Raji (cell line): ENCODE data around the gene ACP5.
A peak's percentile ranks its signal among the peaks of the same experiment; 100 is the strongest.

ENCODE experiments used
- POLR2A ChIP-seq: IDR thresholded peaks from 2 replicates; pipeline ENCODE4 v1.6.1; 2011; ENCODE audit warnings: low read depth, low read length, control low read depth; ENCODE audit not compliant: insufficient read depth

ACP5 gene

DNA sequence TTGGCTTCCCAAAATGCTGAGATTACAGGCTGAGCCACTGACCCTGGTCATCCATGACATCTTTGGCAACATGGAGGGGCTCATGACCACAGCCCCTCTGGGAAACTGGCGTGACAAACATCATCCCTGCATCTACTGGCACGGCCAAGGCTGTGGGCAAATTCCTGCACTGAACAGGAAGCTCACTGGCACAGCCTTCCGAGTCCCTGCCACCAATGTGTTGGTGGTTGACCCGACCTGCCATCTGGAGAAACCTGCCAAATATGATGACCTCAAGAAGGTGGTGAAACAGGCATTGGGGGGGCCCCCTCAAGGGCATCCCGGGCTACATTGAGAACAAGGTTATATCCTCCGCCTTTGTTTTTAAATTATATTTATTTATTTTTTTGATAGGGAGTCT is 8.9 kb upstream of the ACP5 start:
- TF ChIP-seq POLR2A = no peak

DNA sequence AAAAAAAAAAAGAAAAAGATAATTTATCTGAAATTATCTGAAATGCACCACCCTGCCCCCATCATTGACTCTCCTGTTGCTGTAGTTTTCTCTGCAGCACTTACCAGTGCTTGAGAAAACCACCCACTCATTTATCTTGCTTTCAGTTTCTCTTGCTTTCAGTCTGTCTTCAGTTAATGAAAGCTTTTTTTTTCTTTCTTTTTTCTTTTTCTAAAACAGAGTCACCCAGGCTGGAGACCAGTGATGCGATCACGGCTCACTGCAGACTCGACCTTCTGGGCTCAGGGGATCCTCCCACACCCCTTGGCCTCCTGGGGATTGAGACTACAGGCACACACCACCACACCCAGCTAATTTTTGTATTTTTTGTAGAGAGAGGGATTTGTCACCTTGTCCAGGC is 4.3 kb upstream of the ACP5 start:
- TF ChIP-seq POLR2A = 0 out of 2 replicates have a peak, but pooled peaks have one; percentile 26

DNA sequence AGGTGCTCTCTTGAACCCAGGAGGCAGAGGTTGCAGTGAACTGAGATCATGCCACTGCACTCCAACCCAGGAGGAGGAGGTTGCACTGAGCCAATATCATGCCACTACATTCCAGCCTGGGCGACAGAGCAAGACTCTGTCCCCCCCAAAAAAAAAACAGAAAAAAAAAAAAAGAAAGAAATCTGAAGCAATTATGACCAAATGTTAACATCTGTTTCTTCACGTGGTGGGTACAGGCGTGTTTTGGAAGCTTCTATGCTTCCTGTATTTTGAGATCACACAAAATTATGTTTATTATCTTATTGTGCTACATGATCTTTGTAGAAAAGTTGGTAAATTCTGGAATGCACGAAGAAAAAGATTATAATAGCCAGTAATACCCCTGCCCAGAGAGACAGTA is 2.7 kb upstream of the ACP5 start:
- TF ChIP-seq POLR2A = no peak

DNA sequence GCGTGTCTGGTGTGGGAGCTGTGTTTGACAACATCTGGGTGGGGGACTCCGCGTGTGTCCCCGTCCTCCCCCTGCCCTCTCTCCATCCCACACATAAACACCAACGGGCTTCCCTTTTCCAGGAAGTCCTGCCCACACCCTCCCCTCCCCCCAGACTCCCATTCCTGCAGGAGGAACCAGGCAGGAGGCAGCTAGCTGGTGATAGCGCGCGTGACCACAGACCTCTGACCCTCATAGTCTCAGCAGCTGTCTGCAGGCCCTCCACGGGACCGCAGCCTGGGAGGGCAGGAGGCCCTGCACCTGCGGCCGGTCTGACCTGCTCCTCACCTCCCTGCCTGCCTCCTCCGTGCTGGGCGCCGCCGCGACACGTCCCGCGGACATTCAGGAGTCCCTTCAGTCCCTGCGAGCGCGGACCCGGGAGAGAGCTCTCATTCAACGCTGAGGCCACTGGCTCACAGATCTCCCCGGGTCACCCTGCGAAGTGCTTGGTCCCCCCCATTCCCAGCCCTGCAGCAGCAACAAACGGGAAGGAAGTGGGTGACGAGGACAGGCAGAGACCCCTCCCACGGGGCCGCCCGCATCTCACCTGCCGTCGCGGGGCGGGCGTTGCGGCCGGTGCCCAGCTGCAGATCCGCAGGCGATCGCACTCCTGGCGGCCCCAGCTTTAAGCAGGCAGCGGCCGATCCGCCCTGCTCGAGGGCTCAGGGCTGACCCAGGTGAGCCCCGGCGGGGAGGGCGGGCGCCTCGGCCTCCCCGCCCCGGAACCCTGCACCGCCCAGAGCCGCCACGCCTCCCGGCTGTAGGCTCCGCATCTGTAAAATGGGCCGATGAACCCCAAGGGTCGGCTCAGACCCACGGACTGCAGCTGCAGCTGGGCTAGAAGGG is 1.1 kb upstream of the ACP5 start:
- TF ChIP-seq POLR2A = no peak

DNA sequence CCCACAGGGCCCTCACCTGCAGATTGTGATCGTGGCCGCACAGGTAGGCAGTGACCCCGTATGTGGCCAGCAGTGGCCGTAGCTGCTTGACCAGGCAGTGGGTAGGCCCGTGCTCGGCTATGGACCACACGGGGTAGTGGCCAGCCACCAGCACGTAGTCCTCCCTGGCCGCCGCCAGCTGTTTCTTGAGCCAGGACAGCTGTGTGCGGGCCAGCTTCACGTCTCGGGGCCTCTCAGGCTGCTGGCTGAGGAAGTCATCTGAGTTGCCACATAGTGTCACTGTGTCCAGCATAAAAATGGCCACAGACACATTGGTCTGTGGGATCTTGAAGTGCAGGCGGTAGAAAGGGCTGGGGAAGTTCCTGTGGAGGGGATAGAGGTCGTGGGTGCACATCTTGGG is 1.2 kb downstream of the ACP5 start:
- no peak for TF ChIP-seq POLR2A

DNA sequence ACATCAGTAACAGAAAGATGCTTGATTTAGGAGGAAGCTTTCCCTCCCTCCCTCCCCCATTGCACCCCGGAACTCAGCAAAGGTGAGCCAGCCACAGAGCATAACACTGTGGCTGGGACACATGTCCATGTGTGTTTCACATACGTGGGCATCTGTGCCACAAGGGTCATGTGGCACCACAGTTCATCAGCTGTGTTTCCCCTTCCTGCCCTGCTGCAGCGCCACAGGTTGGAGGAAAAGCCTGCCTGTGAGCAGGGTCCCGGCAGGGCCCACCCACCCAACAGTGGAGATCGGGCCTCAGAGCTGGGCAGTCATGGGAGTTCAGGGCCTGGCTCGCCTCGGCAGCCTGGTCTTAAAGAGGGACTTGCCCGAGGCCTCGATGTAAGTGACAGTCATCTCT is 2.8 kb downstream of the ACP5 start:
- TF ChIP-seq POLR2A = no peak

DNA sequence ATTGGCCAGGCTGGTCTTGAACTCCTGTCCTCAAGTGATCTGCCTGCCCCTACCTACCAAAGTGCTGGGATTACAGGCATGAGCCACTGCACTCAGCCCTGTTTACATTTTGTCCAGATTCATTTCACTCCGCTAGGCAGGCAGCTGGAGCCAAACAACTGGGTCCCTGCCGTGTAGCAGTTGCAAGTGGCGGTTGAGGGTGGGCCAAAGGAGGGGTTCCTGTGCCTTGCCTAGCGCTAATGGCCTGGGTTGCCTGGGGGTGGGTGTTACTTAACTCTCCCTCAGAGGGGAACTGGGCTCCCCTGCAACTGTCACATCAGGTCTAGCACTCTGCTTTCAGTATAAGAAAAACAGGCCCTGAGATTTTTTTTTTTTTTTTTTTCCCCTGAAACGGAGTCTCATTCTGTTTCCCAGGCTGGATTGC is 7.4 kb downstream of the ACP5 start:
- no peak for TF ChIP-seq POLR2A

DNA sequence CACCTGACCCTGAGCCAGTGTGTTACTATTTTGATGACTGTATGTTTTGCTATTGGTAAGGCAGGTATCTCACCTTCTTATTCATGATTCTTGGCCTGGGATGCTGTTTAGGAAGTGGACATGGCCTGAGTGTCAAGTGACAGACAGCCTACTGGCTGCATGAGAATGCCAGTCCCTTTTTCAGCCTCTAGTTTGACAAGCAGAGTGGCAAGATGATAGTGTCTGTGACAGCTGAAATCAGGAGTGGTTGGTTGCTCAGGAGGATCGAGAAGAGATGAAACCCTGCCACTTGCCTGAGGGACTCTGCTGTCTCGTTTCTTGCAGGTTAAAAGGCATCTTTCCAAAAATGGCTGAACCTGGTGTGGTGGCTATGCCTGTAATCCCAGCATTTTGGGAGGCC is 11.3 kb downstream of the ACP5 start:
- TF ChIP-seq POLR2A = no peak

DNA sequence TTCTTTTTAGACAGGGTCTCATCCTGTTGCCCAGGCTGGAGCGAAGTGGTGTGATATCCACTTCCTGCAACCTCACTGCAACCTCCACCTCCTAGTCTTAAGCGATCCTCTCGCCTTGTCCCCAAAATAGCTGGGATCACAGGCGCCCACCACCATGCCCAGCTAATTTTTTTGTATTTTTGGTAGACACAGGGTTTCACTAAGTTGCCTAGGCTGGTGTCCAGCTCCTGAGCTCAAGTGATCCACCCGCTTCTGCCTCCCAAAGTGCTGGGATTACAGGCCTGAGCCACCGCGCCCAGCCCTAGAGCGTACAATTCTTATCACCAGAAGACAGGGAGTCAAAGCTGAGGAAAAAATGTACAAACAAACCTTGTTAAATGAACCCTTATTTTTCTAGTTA is 13.9 kb downstream of the ACP5 start:
- TF ChIP-seq POLR2A = no peak

DNA sequence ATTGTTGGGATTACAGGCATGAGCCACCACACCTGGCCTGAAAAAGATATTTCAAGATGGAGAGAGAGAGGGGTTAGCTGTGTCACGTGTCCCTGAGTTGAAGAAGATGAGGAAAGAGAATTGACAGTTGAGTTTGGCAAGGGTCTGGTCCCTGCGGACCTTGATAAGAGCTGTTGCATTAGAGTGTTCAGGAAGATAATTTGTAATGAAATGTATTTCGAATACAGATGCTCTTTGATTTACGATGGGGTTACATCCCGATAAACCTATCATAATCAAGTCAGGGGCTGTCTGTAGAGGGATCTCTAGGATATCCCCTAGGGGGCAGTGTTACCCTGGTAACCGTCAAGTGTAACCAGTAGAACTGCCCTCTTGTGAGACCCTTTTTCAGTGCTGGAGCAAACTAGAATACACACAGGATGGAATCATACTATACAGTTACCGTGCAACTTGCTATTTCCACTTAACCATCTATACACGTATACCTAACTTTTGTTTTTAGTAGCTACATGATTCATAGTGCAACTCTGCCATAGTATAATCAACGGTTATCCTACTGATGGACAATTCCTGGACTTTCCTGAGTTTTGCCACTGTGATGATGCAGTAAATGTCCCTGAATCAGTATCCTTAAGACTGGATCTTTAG is 16.9 kb downstream of the ACP5 start:
- 0 out of 2 replicates have a peak, but pooled peaks have one; percentile 20 for TF ChIP-seq POLR2A

DNA sequence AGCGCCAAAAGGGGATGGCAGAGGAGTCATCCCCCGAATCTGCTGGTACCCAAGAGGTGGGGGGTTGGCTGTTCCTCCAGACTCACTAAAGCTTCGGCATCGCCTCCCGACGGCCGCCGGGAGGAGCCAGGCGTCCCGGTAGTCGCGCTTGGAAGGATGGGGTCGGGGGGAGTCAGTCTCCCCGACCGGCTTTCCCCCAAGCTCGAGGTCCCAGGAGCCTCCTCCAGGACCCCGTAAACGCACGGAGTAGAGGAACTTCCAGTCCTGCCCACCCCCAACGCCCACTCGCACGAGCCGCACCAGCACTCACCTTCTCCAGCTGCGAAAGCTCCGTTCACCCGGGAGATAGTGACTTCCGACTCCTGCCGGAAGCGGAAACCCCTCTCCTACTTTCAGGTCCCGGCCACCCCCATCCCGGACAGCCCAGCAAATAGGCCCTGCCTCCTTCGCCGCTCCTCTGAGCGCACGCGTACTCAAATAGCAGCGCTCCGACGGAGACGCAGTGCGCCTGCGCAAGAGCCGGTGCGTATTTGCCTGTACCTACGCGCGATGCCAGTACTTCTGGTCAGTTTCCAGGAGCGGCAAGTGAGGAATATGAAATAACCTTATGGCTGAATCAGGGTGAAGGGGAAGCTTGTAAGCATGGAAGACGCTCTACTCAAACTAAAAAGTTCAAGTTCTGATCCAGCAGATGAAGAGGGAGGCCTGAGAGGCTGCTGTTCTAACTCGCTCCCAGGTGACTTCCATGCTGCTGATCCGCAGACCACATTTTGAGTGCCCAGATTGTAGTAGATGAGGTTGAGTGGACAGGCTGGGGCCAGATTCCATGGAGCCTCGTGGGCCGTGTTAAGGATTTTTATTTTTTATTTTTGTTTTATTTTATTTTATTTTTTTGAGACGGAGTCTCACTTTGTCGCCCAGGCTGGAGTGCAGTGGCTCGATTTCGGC is 18.3 kb downstream of the ACP5 start, which contains the start of gene ELOF1:
TSS of gene ELOF1 (minus strand) at position 350 of the 948 bp plus-strand sequence. CDS start 4,883 bp downstream, outside the sequence.
- peak; percentile 94 for TF ChIP-seq POLR2A

DNA sequence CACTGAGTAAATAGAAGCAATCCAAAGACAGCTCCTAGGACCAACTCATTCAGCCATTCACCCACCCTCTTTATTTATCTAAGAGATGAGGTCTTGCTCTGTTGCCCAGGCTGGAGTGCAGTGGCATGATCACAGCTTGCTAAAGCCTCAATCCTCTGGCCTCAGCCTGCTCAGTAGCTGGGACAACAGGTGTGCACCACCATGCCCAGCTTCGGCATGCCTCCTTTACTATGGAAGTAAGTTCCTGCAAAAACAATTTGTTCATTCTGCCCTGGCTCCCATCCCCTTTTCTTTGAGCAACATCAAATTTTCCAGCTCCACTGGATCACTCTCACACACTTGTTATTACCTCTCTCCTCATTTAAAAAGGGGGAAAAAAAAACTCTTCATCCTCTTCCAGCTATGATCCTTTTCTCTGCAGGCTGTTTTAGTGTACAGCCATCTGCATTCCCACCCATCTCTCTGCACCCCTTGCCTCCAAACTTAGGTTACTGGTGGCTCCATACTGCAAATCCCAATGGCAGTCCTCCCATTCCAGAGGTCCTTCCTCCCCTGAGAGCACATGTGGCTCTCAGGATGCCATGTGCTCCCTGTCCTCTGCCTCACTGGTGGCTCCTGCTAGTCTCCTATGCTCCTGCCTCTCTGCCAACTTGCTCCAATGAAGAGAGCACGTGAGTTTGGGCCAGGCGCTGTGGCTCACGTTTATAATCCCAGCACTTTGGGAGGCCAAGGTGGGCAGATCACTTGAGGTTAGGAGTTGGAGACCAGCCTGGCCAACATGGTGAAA is 20.6 kb downstream of the ACP5 start:
- TF ChIP-seq POLR2A = no peak

DNA sequence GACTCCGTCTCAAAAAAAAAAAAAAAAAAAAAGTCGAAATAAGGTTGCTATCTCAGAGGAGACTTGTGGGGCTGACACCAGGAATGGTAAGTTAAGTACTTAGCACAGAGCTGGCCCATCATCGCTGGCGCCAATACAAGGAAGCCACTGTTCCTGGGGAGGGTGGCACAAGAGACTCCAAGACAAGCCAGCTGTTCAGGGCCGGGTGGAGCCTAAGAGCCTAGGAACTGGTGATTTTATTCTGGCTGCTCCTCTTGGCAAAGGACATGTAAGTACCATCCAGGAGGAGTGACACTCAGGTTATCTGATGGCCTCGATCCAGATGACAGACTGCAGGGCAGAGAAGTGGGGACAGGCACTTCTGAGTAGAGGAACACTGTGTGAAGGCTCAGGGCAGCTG is 22.2 kb downstream of the ACP5 start:
- no peak for TF ChIP-seq POLR2A

DNA sequence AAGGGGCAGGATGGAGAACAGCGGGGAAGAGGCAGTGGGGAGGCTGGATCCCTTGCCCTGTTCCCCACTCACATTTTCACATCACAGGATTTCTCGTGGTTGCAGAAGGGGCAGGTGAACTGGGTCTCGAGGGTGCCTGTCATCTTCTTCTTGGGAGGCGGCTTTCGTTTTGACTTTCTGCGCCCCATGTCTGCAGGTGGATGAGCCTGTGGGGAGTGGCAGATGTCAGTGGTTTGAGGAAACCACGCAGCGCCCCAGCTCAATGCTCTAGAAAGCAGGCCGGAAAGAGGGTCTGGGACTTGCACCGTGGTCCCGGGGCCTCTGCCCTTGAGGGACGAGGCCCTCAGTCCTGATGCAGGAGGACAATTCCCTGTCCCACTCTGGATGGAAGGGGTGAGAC is 23.3 kb downstream of the ACP5 start:
- TF ChIP-seq POLR2A = no peak
